ENCODE results near the gene TPK1. TPM values are rescaled to one million over a fixed set of nuclear protein-coding genes. Genes with fewer than 3 reads are reported as not detected.

TPK1 gene
- total and polyA plus RNA-seq, 8 donors: 1.4 to 3.6 (median 2.2) TPM

DNA sequence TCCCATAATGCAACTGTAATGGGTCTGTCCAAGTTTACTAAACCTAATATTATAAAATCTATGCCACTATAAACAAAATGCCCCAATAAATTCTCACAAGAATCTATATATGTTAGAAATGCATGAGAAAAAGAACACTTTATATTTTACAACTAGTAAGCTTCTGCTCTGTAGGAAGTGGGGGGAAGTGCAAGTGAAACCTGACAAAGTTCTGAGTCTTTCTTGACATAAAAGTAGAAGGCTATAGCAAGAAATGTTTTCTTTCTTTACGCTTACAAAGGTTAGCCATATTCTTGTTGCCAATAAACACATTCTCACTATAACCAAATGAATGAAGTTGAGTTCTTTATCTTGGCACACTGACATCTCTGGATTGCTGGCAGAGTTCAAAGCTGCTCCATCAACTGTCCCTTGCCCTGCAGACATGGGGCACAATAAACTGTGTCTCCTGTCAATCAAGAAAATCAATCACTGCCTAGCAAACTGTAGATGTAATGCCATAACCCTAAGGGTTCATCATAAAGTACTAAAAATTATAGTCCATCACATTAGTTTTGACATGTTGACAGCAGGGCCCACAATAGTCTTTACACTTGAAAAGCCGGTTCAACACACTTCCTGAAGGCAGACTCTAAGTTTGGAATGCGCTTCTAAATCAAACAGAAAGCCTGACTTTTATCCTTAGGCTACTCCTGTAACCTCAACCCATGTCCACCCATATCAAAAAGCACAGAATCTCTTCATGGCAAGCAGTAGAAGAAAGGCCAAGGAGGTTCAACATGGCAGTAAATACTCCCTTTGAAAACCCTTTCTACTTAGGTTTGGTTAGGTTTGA lies 58.6 kb downstream of the TPK1 start:
- no peak for ATAC-seq

GRCh38 chr7:144776447-144776846 lies 59.4 kb downstream of the TPK1 start:
- H3K4me3 ChIP-seq: no peak overlapping the region
- FAIRE-seq: no peak
- H3K27ac ChIP-seq: no peak overlapping the region
- H3K27me3 ChIP-seq: no peaks in the 10 kb centered on the region
- H3K9me3 ChIP-seq: no peaks in the 10 kb centered on the region
- intact Hi-C loops (cut with DNase I): no loop called here
- no peak for DNase-seq
- WGBS, 2 donors: 74 to 75% methylated on average over 4 of the region's 4 CpGs
- ATAC-seq: no peak
- no peaks in the 10 kb centered on the region for H3K4me1 ChIP-seq
- H3K36me3 ChIP-seq: no peaks in the 10 kb centered on the region
- no peak for TF ChIP-seq CTCF (IDR thresholded peaks at IDR 0.05)

More for the DNA sequence above, 58.6 kb downstream of the TPK1 start:
- DNase-seq (no peak), FAIRE-seq (no peak)
- H3K9me3 ChIP-seq: no peaks in the 10 kb centered on the region
- no peaks in the 10 kb centered on the region for H3K27me3 ChIP-seq
- TF ChIP-seq CTCF (IDR thresholded peaks at IDR 0.05): no peak
- intact Hi-C loops (cut with DNase I): no loop called here
- no peaks in the 10 kb centered on the region for H3K36me3 ChIP-seq
- H3K27ac ChIP-seq: no peak overlapping the region
- WGBS, 2 donors: 79 to 83% methylated on average over 3 of the region's 3 CpGs
- H3K4me1 ChIP-seq: no peaks in the 10 kb centered on the region
- H3K4me3 ChIP-seq: no peak overlapping the region

DNA sequence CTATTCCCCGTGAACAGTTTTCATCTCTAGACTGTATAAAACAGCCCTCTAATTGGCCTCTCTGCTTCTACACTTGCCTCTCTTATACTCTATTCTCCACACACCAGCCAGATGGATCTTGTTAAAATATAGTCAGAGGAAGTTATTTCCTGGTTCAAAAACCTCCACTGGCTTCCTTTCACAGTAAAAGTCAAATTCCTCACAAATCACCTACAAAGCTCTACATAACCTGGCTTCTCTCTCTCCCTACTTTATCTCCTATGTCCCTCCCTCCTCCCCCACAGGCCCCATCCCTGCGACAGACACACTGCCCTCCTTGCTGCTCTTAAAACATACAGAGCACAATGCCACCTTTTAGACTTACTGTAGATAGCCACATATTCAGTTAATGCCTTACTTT lies 60.1 kb downstream of the TPK1 start:
- no peak for TF ChIP-seq CTCF (IDR thresholded peaks at IDR 0.05)
- ATAC-seq (no peak), FAIRE-seq (no peak), DNase-seq (no peak)
- WGBS, 2 donors: 64 to 68% methylated on average over 2 of the region's 2 CpGs
- intact Hi-C loops (cut with DNase I): no loop called here
- Histone ChIP-seq H3K4me1 (no peaks in the 10 kb centered on the region), H3K27ac (no peak overlapping the region), H3K9me3 (no peaks in the 10 kb centered on the region), H3K27me3 (no peaks in the 10 kb centered on the region), H3K36me3 (no peaks in the 10 kb centered on the region), H3K4me3 (no peak overlapping the region)

GRCh38 chr7:144771927-144772326 lies 63.9 kb downstream of the TPK1 start:
- Histone ChIP-seq H3K4me1 (no peaks in the 10 kb centered on the region), H3K27me3 (no peaks in the 10 kb centered on the region), H3K27ac (no peak overlapping the region), H3K9me3 (no peaks in the 10 kb centered on the region), H3K4me3 (no peak overlapping the region), H3K36me3 (no peaks in the 10 kb centered on the region)
- no peak for ATAC-seq
- WGBS, 2 donors: 81 to 88% methylated on average over 2 of the region's 2 CpGs
- DNase-seq: no peak
- intact Hi-C loops (cut with DNase I): no loop called here
- FAIRE-seq: no peak
- TF ChIP-seq CTCF (IDR thresholded peaks at IDR 0.05): no peak

- WGBS, 2 donors: 80 to 82% methylated on average over 2 of the region's 2 CpGs
- no peak for ATAC-seq
- no peak for TF ChIP-seq CTCF (IDR thresholded peaks at IDR 0.05)
These were observed 64.7 kb downstream of the TPK1 start for GRCh38 chr7:144771174-144771573.

More at GRCh38 chr7:144771174-144771573, 64.7 kb downstream of the TPK1 start:
- H3K27ac ChIP-seq: no peak overlapping the region
- H3K27me3 ChIP-seq: no peaks in the 10 kb centered on the region
- H3K9me3 ChIP-seq: no peaks in the 10 kb centered on the region
- H3K4me1 ChIP-seq: no peaks in the 10 kb centered on the region
- H3K4me3 ChIP-seq: no peak overlapping the region
- DNase-seq: no peak
- H3K36me3 ChIP-seq: no peaks in the 10 kb centered on the region
- intact Hi-C loops (cut with DNase I): no loop called here
- FAIRE-seq: no peak
